Posterior cingulate gyrus (tissue), 11 donors: ENCODE results near the gene GPR87.
A peak's percentile ranks its signal among the peaks of the same experiment; 100 is the strongest.

Experiments used
- DNase-seq, 10 donors: peaks; one replicate each; pipeline versions ENCODE4 v3.0.0 to v3.0.0-alpha.2; 2020 to 2021; ENCODE audit warnings: mixed read lengths in 3 of 10
- intact Hi-C: fragments of 100-400 bp; cut with DNase I; formaldehyde crosslinking; loops from one replicate; pipeline ENCODE4 v1.15.1; 2023

GPR87 gene

GRCh38 chr3:151316267-151316991 lies at the start of gene GPR87:
GPR87 (minus strand) TSS chr3:151316820; CDS start chr3:151300100, 16,720 bp downstream.
- intact Hi-C loops: no loop called here
- no peak for DNase-seq

- intact Hi-C loops: no loop called here
- no peak for DNase-seq
Measured at GRCh38 chr3:151362751-151363174, 46.1 kb upstream of the GPR87 start.

- no peak for DNase-seq
- intact Hi-C loops: no loop called here
Measured at GRCh38 chr3:151357463-151357850, 40.8 kb upstream of the GPR87 start.

GRCh38 chr3:151356794-151357462 lies 40.3 kb upstream of the GPR87 start:
- DNase-seq: peak in 3 of 10 donors; percentile 9 to 55 (median 10)
- intact Hi-C loops: no loop called here

GRCh38 chr3:151351648-151352047 lies 35.0 kb upstream of the GPR87 start:
- intact Hi-C loops: no loop called here

GRCh38 chr3:151351219-151351618 lies 34.6 kb upstream of the GPR87 start:
- DNase-seq: no peak
- intact Hi-C loops: no loop called here

More at GRCh38 chr3:151351648-151352047, 35.0 kb upstream of the GPR87 start:
- no peak for DNase-seq

- no peak for DNase-seq
- intact Hi-C loops: no loop called here
Measured at GRCh38 chr3:151350656-151351055, 34.0 kb upstream of the GPR87 start.

- DNase-seq: peak in 3 of 10 donors; percentile 15 to 37 (median 16)
Measured at GRCh38 chr3:151347432-151347831, 30.8 kb upstream of the GPR87 start.

GRCh38 chr3:151346292-151346691 lies 29.7 kb upstream of the GPR87 start:
- no peak for DNase-seq
- intact Hi-C loops: no loop called here

More at GRCh38 chr3:151347432-151347831, 30.8 kb upstream of the GPR87 start:
- intact Hi-C loops: no loop called here

GRCh38 chr3:151345859-151346258 lies 29.2 kb upstream of the GPR87 start:
- intact Hi-C loops: no loop called here
- DNase-seq: no peak

GRCh38 chr3:151331696-151332095 lies 15.1 kb upstream of the GPR87 start:
- intact Hi-C loops: no loop called here

GRCh38 chr3:151330899-151331298 lies 14.3 kb upstream of the GPR87 start:
- intact Hi-C loops: no loop called here
- DNase-seq: no peak

More at GRCh38 chr3:151331696-151332095, 15.1 kb upstream of the GPR87 start:
- no peak for DNase-seq

- intact Hi-C loops: no loop called here
- no peak for DNase-seq
Measured at GRCh38 chr3:151330379-151330778, 13.8 kb upstream of the GPR87 start.

GRCh38 chr3:151329363-151329762 lies 12.7 kb upstream of the GPR87 start, which contains the start of gene P2RY13:
P2RY13 (minus strand) TSS chr3:151329549; CDS start chr3:151329528, 21 bp downstream.
- intact Hi-C loops: loop anchor here (5.0 kb wide), 1 partner anchor 102 kb away; no protein-coding TSS in a partner anchor
- no peak for DNase-seq

- intact Hi-C loops: loop anchor here (5.0 kb wide), 1 partner anchor 101 kb away; no protein-coding TSS in a partner anchor
- DNase-seq: peak in 1 of 10 donors; percentile 4
Measured at GRCh38 chr3:151328298-151328995, 11.8 kb upstream of the GPR87 start.

GRCh38 chr3:151327571-151328198 lies 11.1 kb upstream of the GPR87 start:
- DNase-seq: no peak
- intact Hi-C loops: loop anchor here (5.0 kb wide), 1 partner anchor 100 kb away; no protein-coding TSS in a partner anchor

GRCh38 chr3:151322511-151322910 lies 5.9 kb upstream of the GPR87 start:
- DNase-seq: no peak
- intact Hi-C loops: no loop called here

GRCh38 chr3:151321526-151321925 lies 4.9 kb upstream of the GPR87 start:
- intact Hi-C loops: no loop called here
- DNase-seq: no peak

GRCh38 chr3:151320131-151320530 lies 3.5 kb upstream of the GPR87 start:
- intact Hi-C loops: no loop called here
- no peak for DNase-seq

GRCh38 chr3:151319628-151320027 lies 3.0 kb upstream of the GPR87 start:
- DNase-seq: no peak
- intact Hi-C loops: no loop called here
